ENCODE measurements around the gene UNC5B.
"Not testable (repeated sequence)": the region's sequence is repeated elsewhere in the genome, so short reads cannot be mapped to it uniquely, and the experiment has no call there.

Gene UNC5B

DNA sequence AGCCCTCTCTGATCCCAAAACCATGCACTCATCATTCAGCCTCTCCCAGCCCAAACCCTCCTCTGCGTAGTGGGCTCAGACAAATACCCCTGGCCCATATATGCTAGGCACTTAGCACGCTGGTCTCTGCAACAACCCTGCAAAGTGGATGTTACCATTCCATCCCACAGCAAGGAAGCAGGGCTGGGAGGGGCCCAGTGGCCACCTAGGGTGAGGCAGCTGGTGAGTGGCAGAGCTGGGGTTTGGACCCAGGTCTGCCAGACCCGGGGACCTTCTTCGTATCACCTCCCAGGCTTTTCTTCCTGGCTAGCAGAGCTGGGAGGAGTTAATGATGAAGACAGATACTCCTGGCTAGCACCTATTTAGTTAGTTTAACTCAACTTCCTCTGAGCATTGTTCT lies 73.6 kb downstream of the UNC5B start:
- DNase-seq: no peak

DNA sequence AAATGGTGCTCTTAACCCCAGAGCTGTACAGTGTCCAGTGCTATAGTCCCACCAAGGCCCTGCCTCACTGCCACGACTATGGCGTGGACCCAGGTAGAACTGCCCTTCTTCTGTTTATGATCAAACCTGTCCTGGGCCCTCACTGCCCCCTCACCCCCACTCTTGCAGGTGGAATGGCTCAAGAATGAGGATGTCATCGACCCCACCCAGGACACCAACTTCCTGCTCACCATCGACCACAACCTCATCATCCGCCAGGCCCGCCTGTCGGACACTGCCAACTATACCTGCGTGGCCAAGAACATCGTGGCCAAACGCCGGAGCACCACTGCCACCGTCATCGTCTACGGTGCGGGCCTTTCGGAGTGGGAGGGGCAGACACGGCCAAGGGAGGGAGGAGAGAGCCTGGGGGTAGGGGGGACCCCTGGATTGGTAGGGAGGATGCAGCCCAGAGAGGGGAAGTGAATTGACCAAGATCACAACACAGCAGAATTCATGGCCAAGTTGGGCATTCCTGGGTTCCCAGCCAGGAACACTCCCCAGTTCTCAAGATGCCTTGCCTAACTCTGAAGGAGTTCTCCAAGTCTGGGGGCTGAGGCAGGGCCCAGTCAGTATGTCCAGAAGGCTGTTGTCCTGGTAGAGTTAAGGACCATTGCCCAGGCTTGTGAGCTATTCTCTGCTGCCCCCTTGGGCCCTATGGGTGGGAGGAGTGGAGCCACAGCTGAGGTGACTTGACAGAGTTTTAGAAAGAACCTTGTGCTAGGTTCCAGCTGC lies 74.3 kb downstream of the UNC5B start:
- DNase-seq: no peak

DNA sequence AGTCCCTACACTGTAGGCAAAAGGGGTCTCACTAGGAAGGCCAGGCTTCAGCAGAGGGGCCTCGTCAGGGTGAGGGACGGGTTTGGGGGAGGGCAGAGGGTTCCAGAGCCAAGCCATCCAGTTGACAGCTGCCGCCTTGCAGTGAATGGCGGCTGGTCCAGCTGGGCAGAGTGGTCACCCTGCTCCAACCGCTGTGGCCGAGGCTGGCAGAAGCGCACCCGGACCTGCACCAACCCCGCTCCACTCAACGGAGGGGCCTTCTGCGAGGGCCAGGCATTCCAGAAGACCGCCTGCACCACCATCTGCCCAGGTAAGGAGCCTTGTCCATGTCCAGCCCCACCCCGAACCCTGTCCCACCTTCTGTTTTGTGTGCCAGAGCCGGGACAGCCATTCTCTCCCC lies 75.1 kb downstream of the UNC5B start:
- no peak for DNase-seq

DNA sequence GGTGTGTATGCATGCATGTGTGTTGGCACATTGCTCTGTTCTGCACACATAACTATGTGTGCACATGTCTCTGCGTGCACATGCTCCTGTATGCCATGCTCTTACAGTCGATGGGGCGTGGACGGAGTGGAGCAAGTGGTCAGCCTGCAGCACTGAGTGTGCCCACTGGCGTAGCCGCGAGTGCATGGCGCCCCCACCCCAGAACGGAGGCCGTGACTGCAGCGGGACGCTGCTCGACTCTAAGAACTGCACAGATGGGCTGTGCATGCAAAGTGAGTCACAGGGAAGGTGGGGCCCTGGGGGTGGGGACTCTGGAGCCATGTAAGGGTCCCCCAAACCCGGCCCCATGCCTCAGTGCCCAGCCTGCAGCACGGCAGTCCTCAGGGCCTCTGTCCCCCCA lies 76.1 kb downstream of the UNC5B start:
- no peak for DNase-seq

DNA sequence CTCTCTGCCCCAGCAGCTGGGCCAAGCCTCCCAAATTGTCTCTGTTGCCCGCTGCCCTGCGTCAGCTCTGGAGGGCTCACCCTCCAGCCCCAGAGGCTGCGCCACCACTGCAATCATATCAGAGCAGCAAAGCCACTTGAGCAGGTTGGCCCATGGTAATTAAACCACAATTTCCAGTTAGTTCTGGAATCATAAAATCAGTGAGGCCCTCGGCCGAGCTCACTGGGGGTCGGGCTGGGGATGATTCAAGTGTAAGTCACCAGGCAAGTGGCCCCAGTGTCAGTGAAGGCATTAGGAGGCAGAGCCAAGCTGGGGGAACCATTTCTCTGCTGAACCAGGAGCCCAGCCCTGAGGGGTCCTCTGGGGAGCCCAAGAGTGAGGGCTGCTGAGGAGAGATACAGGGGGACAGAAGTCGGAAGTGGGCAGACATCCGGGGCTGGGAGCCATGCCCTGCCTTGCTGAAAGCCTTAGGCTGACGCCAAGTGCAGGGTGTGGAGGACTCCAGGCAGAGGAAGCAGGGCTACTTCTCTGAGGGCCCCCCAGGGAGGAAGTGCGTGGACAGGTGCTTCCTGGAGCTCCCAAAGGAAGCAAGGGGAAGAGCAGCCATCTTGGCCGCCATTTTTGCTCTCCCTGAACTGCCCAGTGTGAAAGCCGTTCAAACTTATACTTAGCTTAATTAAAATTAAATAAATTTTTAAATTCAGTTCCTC lies 77.2 kb downstream of the UNC5B start:
- no peak for DNase-seq

DNA sequence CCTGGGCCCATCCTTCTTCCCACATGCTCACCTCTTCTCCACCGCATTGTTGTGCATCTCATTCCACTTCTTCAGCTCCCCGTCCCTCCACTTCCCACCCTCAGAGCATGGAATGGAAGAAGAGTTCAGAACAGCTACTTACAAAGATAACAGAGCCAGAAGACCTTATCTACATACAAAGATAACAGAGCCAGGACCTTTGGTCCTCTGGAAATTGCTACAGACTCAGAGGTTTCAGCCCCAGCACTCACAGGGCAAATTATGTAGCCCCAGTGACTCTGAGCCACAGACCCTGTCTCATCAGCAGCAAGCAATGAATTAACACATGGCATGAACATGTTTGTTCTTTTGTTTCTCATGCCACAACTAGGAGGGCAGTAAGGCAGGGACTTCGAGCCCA lies 78.0 kb downstream of the UNC5B start:
- DNase-seq: no peak

DNA sequence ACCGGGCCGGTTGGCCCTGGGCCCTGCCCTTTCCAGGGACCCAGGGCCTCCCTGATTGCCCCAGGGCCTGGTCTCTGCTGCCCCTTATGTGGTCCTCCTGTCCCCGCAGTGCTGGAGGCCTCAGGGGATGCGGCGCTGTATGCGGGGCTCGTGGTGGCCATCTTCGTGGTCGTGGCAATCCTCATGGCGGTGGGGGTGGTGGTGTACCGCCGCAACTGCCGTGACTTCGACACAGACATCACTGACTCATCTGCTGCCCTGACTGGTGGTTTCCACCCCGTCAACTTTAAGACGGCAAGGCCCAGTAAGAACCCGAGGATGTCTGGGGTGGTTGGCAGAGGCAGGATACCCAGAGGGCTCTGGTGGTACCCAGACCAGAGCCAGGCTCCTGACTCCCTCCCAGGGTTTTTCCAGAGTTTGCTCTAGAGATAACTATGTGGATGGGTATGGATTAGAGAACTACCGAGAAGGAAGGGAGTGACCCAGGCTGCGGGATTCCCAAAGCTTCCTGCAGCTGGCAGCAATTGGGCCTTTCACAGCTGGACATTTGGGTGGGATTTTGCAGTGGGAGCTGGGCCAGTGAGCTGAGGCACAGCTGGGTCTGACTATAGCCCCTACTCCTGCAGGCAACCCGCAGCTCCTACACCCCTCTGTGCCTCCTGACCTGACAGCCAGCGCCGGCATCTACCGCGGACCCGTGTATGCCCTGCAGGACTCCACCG lies 78.6 kb downstream of the UNC5B start:
- DNase-seq: no peak

DNA sequence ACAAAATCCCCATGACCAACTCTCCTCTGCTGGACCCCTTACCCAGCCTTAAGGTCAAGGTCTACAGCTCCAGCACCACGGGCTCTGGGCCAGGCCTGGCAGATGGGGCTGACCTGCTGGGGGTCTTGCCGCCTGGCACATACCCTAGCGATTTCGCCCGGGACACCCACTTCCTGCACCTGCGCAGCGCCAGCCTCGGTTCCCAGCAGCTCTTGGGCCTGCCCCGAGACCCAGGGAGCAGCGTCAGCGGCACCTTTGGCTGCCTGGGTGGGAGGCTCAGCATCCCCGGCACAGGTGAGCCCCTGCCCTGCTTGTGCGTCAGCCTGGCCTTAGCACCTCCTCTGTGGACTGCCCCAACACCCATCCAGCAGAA lies 79.1 kb downstream of the UNC5B start:
- DNase-seq: no peak

- DNase-seq: no peak
These were observed 80.5 kb downstream of the UNC5B start for GRCh38 chr10:71292624-71293445.

GRCh38 chr10:71293446-71294084 lies 81.2 kb downstream of the UNC5B start:
- DNase-seq: no peak

GRCh38 chr10:71294091-71294561 lies 81.8 kb downstream of the UNC5B start:
- no peak for DNase-seq

GRCh38 chr10:71294856-71295255 lies 82.5 kb downstream of the UNC5B start:
- DNase-seq: no peak

- DNase-seq: no peak
These were observed 83.3 kb downstream of the UNC5B start for GRCh38 chr10:71295641-71296040.

- DNase-seq: no peak
These were observed 83.7 kb downstream of the UNC5B start for GRCh38 chr10:71296086-71296485.

DNA sequence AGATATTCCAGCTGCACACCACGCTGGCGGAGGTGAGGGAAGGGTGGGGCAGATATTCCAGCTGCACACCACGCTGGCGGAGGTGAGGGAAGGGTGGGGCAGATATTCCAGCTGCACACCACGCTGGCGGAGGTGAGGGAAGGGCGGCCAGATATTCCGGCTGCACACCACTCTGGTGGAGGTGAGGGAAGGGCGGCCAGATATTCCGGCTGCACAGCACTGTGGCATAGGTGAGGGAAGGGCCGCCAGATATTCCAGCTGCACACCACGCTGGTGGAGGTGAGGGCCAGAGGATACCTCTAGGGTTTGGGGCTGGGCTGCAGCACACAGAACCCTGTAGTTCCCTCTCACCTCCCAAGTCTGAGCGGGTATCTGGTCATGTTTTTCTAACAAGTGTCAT lies 84.4 kb downstream of the UNC5B start:
- DNase-seq: not testable (repeated sequence)

DNA sequence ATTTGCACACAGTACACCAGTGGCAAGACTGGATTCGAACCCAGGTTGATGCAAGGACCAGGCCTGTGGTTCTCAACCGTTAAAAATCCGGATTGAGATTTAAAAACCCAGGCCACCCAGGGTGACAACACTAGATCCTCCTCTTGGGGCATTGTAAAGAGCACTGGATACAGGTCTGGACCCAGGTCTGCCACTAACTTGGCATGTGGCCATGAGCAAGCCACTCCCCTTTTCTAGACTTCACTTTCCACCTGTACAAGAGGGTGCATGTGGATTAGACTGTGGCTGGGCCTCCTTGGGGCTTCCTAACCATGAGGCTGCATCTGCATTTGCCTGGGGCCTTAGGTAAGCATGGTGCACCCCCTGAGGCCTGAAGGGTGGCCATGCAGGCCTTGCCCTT lies 85.0 kb downstream of the UNC5B start:
- DNase-seq: no peak

- DNase-seq: no peak
These were observed 86.9 kb downstream of the UNC5B start for GRCh38 chr10:71299071-71299785.

DNA sequence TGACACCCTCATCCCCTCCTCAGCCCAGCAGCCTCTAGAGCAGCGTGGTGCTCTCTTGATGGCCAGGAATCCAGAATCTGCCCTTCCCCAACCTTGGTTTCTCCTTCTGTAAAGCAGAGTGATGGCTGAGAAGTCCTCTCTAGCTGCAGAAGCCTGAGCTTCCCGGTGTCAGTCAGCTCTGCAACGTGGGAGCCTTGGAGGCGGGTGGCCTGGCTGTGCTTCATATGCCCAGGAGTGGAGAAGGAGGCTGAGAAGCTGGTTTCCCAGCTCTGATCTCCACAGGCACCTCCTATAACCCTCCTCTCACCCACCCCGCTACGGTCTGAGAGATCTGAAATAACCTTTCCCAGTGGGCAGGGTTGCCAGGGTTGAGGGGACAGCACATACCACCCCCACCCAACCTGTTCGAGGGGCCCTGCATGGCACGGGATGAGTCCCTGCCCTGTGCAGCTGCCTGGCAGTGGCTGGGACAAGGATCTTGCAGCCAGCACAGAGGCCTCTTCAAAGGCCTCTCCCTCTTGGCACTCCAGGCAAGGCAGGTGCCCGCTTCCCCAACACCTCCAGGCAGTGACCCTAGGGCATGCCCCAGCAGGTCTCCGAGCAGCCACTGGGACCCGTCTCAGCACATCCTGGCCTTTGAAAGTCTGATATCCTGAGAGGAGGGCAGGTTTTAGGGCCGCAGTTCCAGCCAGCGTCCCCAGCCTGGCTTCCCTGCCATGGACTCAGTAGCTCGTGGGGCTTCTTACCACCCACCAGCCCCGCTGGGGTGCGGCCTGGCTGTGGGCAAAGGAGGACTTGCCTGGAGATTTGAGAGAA lies 88.4 kb downstream of the UNC5B start:
- no peak for DNase-seq

DNA sequence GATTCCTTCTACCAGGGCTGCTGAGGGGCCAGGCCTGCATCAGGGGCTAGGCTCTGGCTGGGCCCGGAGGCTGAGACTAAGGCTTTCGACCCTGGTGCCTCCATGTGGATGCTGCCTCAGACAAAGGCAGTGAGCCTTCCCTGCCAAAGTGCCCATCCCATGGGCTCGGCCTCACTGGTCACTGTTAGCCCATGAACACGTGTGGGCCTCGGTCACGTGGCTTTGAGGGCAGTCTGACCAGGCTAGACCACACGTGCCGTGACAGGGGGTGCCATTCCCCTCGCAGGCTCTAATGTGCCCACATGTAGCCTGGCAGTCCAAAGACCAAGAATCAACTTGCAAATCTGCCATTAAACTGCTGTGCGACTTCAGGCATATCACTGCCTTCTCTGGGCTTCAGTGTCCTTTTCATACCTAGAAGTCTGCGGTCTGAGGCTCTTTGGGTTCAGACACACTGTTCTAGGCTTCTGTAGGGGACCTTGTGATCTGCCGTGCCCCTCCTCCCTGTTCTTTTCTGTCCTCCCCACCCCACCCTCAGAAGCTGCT lies 89.1 kb downstream of the UNC5B start:
- no peak for DNase-seq

- no peak for DNase-seq
These were observed 90.1 kb downstream of the UNC5B start for GRCh38 chr10:71302451-71302850.

All from 8988T (cell line).